ENCODE results near the gene TBC1D7.

GRCh38 chr6:13355043-13355945, 27.0 kb upstream of the TBC1D7 start:
- TF ChIP-seq CTCF (IDR thresholded peaks at IDR 0.05) = no peak
- no peak for TF ChIP-seq MYC (IDR thresholded peaks at IDR 0.05; ENCODE audit: borderline replicate concordance, low read length)
- no peak for TF ChIP-seq RFX5 (IDR thresholded peaks at IDR 0.05)

All from A549 (cell line).